GM23338 (cell line): Measurements from ENCODE around the gene KCNT1. TPM values are rescaled to one million over a fixed set of nuclear protein-coding genes. Genes with fewer than 3 reads are reported as not detected.

Source experiments
- ATAC-seq: fragments of 200-7000 bp; cut with Tn5 transposase; 3 replicates; pipeline ENCODE4 v1.9.1; 2020
- DNase-seq: peaks from one replicate; pipeline ENCODE4 v3.0.0-alpha.2; 2015; ENCODE audit warnings: low spot score
- H2AFZ ChIP-seq: fragments of 200-600 bp; sonication (generic); 2 replicates; pipeline ENCODE4 v1.8.0; 2016; ENCODE audit warnings: antibody characterized with exemption, mild to moderate bottlenecking, moderate library complexity
- H3F3A ChIP-seq: fragments of 200-600 bp; sonication (generic); replicated peaks from 2 replicates; pipeline ENCODE4 v1.8.0; 2017; ENCODE audit warnings: antibody characterized with exemption, mixed run types, low read depth
- H3K27ac ChIP-seq: fragments of 200-600 bp; sonication (generic); 2 replicates; pipeline ENCODE4 v1.6.1; 2016; ENCODE audit warnings: low read depth
- H3K27me3 ChIP-seq: fragments of 200-600 bp; sonication (generic); 2 replicates; pipeline ENCODE4 v1.8.0; 2016; ENCODE audit warnings: mild to moderate bottlenecking, mixed run types, moderate library complexity; ENCODE audit not compliant: insufficient read depth
- H3K36me3 ChIP-seq: fragments of 200-600 bp; sonication (generic); 2 replicates; pipeline ENCODE4 v1.8.0; 2016; ENCODE audit warnings: mild to moderate bottlenecking; ENCODE audit not compliant: insufficient read depth
- H3K4me1 ChIP-seq: fragments of 200-600 bp; sonication (generic); 2 replicates; pipeline ENCODE4 v1.8.0; 2016; ENCODE audit warnings: mild to moderate bottlenecking, moderate library complexity; ENCODE audit not compliant: insufficient read depth
- H3K4me2 ChIP-seq: fragments of 200-600 bp; sonication (generic); 2 replicates; pipeline ENCODE4 v1.7.1; 2017; ENCODE audit warnings: mixed run types
- H3K4me3 ChIP-seq: fragments of 200-600 bp; sonication (generic); 2 replicates; pipeline ENCODE4 v1.6.1; 2016; ENCODE audit warnings: mixed run types
- H3K79me2 ChIP-seq: fragments of 200-600 bp; sonication (generic); replicated peaks from 2 replicates; pipeline ENCODE4 v1.8.0; 2017; ENCODE audit warnings: mild to moderate bottlenecking; ENCODE audit not compliant: insufficient read depth
- H3K9me2 ChIP-seq: fragments of 200-600 bp; sonication (generic); 2 replicates; pipeline ENCODE4 v1.8.0; 2017; ENCODE audit not compliant: insufficient read depth
- H4K20me1 ChIP-seq: fragments of 200-600 bp; sonication (generic); replicated peaks from 2 replicates; pipeline ENCODE4 v1.8.0; 2017; ENCODE audit warnings: mild to moderate bottlenecking; ENCODE audit not compliant: insufficient read depth
- H3K27ac Mint-ChIP-seq: 2 replicates; pipeline ENCODE4 v1.8.0; 2020; ENCODE audit warnings: inconsistent platforms, mild to moderate bottlenecking, moderate library complexity, mixed read lengths
- H3K27me3 Mint-ChIP-seq: 3 replicates; pipeline ENCODE4 v1.8.0; 2022; ENCODE audit warnings: low read depth, mild to moderate bottlenecking, moderate library complexity, mixed read lengths, inconsistent platforms; ENCODE audit not compliant: insufficient read depth, poor library complexity
- H3K36me3 Mint-ChIP-seq: 3 replicates; pipeline ENCODE4 v1.8.0; 2021; ENCODE audit warnings: low read depth, mild to moderate bottlenecking, inconsistent platforms, moderate library complexity, mixed read lengths
- H3K4me1 Mint-ChIP-seq: 3 replicates; pipeline ENCODE4 v1.8.0; 2020; ENCODE audit warnings: mild to moderate bottlenecking, inconsistent platforms, mixed read lengths
- H3K4me3 Mint-ChIP-seq: 3 replicates; pipeline ENCODE4 v1.8.0; 2021; ENCODE audit warnings: moderate library complexity, mild to moderate bottlenecking, inconsistent platforms, mixed read lengths
- H3K9me3 Mint-ChIP-seq: 3 replicates; pipeline ENCODE4 v1.8.0; 2020; ENCODE audit warnings: moderate library complexity, mild to moderate bottlenecking, inconsistent platforms, mixed read lengths
- CREB1 ChIP-seq: fragments of 250-450 bp; sonication (Bioruptor Pico); IDR thresholded peaks from 2 replicates; pipeline ENCODE4 v1.5.0; 2020; ENCODE audit warnings: low read depth, mild to moderate bottlenecking, moderate library complexity
- ETS1 ChIP-seq: IDR thresholded peaks from 2 replicates; pipeline ENCODE4 v1.6.1; 2016; ENCODE audit warnings: antibody characterized with exemption
- JUNB ChIP-seq: IDR thresholded peaks from one replicate; pipeline ENCODE4 v1.6.1; 2016; ENCODE audit warnings: antibody characterized with exemption; ENCODE audit not compliant: unreplicated experiment
- NANOG ChIP-seq: IDR thresholded peaks from 2 replicates; pipeline ENCODE4 v1.6.1; 2016; ENCODE audit warnings: antibody characterized with exemption, borderline replicate concordance
- REST ChIP-seq: IDR thresholded peaks from one replicate; pipeline ENCODE4 v1.6.1; 2018; ENCODE audit warnings: antibody characterized with exemption; ENCODE audit not compliant: unreplicated experiment
- STAT1 ChIP-seq: IDR thresholded peaks from one replicate; pipeline ENCODE4 v1.6.1; 2016; ENCODE audit warnings: antibody characterized with exemption; ENCODE audit not compliant: unreplicated experiment
- ZNF331 ChIP-seq: fragments of 250-450 bp; sonication (Bioruptor Pico); IDR thresholded peaks from 2 replicates; pipeline ENCODE4 v1.5.0; 2020; ENCODE audit warnings: low read depth, mild to moderate bottlenecking, moderate library complexity
- ZNF462 ChIP-seq: fragments of 250-450 bp; sonication (Bioruptor Pico); IDR thresholded peaks from 2 replicates; pipeline ENCODE4 v1.5.0; 2020; ENCODE audit warnings: mild to moderate bottlenecking, moderate library complexity
- polyA plus RNA-seq: library from polyadenylated mRNA; unstranded; fragments of >200 nt; fragmentation: Nextera tagmentation; extraction: Ambion mirVana; gene quantifications from 2 replicates; pipeline ENCODE4 v1.2.1, GENCODE V29; 2016
- total RNA-seq: library from RNA; depleted of rRNA; stranded (reverse); fragments of >200 nt; shearing (Covaris generic); gene quantifications from 2 replicates; pipeline ENCODE4 v1.2.3, GENCODE V29; 2014

The KCNT1 gene
- total and polyA plus RNA-seq, 2 experiments from 2014 or later, result 0.05 to 0.28 TPM

GRCh38 chr9:135813671-135814290, 111.8 kb downstream of the KCNT1 start:
- peaks cover 1% of the 10 kb centered on the region for H4K20me1 ChIP-seq
- peaks cover 16% of the 10 kb centered on the region; the same call in 1 of the 2 replicates for H3K36me3 ChIP-seq
- no peaks in the 10 kb centered on the region for H3F3A ChIP-seq
- Mint-ChIP-seq H3K9me3 (no peaks in the 10 kb centered on the region), H3K27ac (no peak overlapping the region), H3K36me3 (peaks cover 87% of the 10 kb centered on the region), H3K27me3 (peaks cover 10% of the 10 kb centered on the region), H3K4me3 (no peak overlapping the region), H3K4me1 (peaks cover 3% of the 10 kb centered on the region; the same call in 1 of the 3 replicates)
- H2AFZ ChIP-seq, result no peak overlapping the region
- no peak overlapping the region for H3K4me2 ChIP-seq
- H3K79me2 ChIP-seq, result no peaks in the 10 kb centered on the region
- DNase-seq (no peak), ATAC-seq (no peak)
- no peaks in the 10 kb centered on the region for H3K27me3 ChIP-seq
- H3K27ac ChIP-seq, result no peak overlapping the region
- TF ChIP-seq STAT1, result no peak
- TF ChIP-seq JUNB, result no peak
- TF ChIP-seq ETS1, result no peak
- TF ChIP-seq NANOG, result no peak
- no peaks in the 10 kb centered on the region for H3K9me2 ChIP-seq
- H3K4me3 ChIP-seq, result no peak overlapping the region
- H3K4me1 ChIP-seq, result no peaks in the 10 kb centered on the region

GRCh38 chr9:135814421-135815095, 112.6 kb downstream of the KCNT1 start:
- DNase-seq, result no peak
- H4K20me1 ChIP-seq, result peaks cover 7% of the 10 kb centered on the region
- H3K27ac Mint-ChIP-seq, result no peak overlapping the region
- no peak overlapping the region for H3K4me3 ChIP-seq
- no peaks in the 10 kb centered on the region for H3K4me1 ChIP-seq
- H3K4me3 Mint-ChIP-seq, result no peak overlapping the region
- no peaks in the 10 kb centered on the region for H3K9me2 ChIP-seq
- H3K4me2 ChIP-seq, result no peak overlapping the region
- H3K36me3 Mint-ChIP-seq, result peaks cover 88% of the 10 kb centered on the region
- H3F3A ChIP-seq, result no peaks in the 10 kb centered on the region
- H2AFZ ChIP-seq, result no peak overlapping the region
- no peaks in the 10 kb centered on the region for H3K27me3 ChIP-seq
- peaks cover 3% of the 10 kb centered on the region; the same call in 1 of the 3 replicates for H3K4me1 Mint-ChIP-seq
- no peak overlapping the region for H3K27ac ChIP-seq
- no peaks in the 10 kb centered on the region for H3K9me3 Mint-ChIP-seq
- peaks cover 10% of the 10 kb centered on the region for H3K27me3 Mint-ChIP-seq
- no peak for ATAC-seq
- H3K36me3 ChIP-seq, result peaks cover 16% of the 10 kb centered on the region; the same call in 1 of the 2 replicates
- H3K79me2 ChIP-seq, result no peaks in the 10 kb centered on the region
- TF ChIP-seq JUNB, result no peak
- TF ChIP-seq ZNF331 (CRISPR knock-in tag), result no peak
- TF ChIP-seq REST, result no peak
- TF ChIP-seq ZNF462 (CRISPR knock-in tag), result no peak
- no peak for TF ChIP-seq ETS1
- no peak for TF ChIP-seq CREB1 (CRISPR knock-in tag)
